Measurements from ENCODE around the gene PSMA7. TPM values are rescaled to one million over a fixed set of nuclear protein-coding genes. Genes with fewer than 3 reads are reported as not detected.

PSMA7 gene
- total and polyA plus RNA-seq, 8 donors = 119 to 280 (median 194) TPM

DNA sequence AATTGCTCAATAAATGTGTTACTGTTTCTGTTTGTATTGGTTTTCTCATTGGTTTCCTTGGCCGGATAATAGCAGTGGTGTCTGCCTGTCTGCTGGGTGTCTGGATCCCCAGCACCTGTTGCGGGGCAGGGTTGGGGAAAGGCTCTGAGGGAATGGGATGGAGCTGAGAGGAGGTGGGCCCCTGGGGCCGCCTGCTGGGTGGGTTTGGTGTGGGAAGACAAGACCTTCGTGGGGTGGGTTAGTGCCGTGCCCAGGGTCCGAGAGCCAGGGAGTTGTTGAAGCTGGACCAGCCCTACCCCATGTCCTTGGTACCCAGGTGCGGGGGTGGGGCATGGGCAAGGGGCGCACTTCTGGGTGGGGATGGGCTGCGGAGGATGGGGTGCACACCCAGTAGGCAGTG lies 4.3 kb upstream of the PSMA7 start:
- Histone ChIP-seq H3K4me3 (no peak overlapping the region), H3K4me1 (peaks cover 11 to 63% (median 32%) of the 10 kb centered on the region in 4 donors), H3K27ac (no peak overlapping the region), H3K27me3 (no peaks in the 10 kb centered on the region), H3K36me3 (peaks cover 0 to 6% (median 2%) of the 10 kb centered on the region in 4 donors), H3K9me3 (no peaks in the 10 kb centered on the region)
- TF ChIP-seq EP300 (IDR thresholded peaks at IDR 0.05) (no peak), CTCF (IDR thresholded peaks at IDR 0.05) (no peak), POLR2AphosphoS5 (IDR thresholded peaks at IDR 0.05) (no peak), POLR2A (IDR thresholded peaks at IDR 0.05) (no peak)
- intact Hi-C loops (cut with DNase I; ENCODE audit: low total_unique reads) = no loop called here
- no peak for DNase-seq
- WGBS, 5 donors = 94 to 97% (median 96%) methylated on average over 9 of the region's 9 CpGs

GRCh38 chr20:62147125-62147524 lies 3.9 kb upstream of the PSMA7 start:
- Histone ChIP-seq H3K4me3 (no peak overlapping the region), H3K36me3 (peaks cover 0 to 2% (median under 1%) of the 10 kb centered on the region in 4 donors), H3K27ac (no peak overlapping the region), H3K4me1 (peaks cover 11 to 64% (median 34%) of the 10 kb centered on the region in 4 donors), H3K27me3 (no peaks in the 10 kb centered on the region), H3K9me3 (no peaks in the 10 kb centered on the region)
- intact Hi-C loops (cut with DNase I; ENCODE audit: low total_unique reads) = no loop called here
- TF ChIP-seq EP300 (IDR thresholded peaks at IDR 0.05) = no peak
- no peak for TF ChIP-seq POLR2AphosphoS5 (IDR thresholded peaks at IDR 0.05)
- no peak for TF ChIP-seq POLR2A (IDR thresholded peaks at IDR 0.05)
- no peak for TF ChIP-seq CTCF (IDR thresholded peaks at IDR 0.05)
- DNase-seq = no peak
- 82 to 99% (median 94%) methylated on average over 4 to 6 of the region's 6 CpGs for WGBS, 5 donors

DNA sequence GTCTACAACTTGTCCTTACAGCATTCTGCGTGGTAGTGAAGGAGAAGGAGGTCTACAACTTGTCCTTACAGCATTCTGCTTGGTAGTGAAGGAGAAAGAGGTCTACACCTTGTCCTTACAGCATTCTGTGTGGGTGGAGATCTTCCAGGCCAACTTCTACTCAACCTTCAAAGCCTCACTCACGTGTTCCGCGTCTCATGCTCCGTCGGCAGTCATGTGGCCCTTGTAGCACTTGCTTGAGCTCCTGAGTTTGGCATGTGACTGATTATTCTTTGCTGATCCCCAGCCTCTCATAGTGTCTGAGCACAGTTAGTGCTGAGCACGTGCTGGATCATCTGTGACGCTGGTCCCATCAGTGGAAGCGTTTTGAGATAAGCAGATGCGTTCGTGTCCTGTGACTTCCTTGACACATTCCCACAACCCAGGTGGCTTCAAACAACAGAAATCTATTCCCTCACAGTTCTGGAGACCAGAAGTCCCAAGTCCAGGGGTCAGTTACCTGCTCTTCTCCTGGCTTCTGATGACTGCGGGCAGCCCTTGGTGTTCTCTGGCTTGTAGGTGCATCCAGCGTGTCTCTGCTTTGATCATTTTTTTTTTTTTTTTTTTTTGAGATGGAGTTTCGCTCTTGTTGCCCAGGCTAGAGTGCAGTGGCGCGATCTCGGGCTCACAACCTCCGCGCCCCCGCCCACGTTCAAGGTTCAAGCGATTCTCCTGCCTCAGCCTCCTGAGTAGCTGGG lies 3.0 kb upstream of the PSMA7 start:
- Histone ChIP-seq H3K9me3 (no peaks in the 10 kb centered on the region), H3K4me3 (no peak overlapping the region), H3K27ac (no peak overlapping the region), H3K4me1 (peaks cover 20 to 70% (median 44%) of the 10 kb centered on the region in 4 donors), H3K36me3 (no peaks in the 10 kb centered on the region), H3K27me3 (no peaks in the 10 kb centered on the region)
- TF ChIP-seq POLR2A (IDR thresholded peaks at IDR 0.05) (no peak), POLR2AphosphoS5 (IDR thresholded peaks at IDR 0.05) (no peak), CTCF (IDR thresholded peaks at IDR 0.05) (no peak), EP300 (IDR thresholded peaks at IDR 0.05) (no peak)
- intact Hi-C loops (cut with DNase I; ENCODE audit: low total_unique reads) = no loop called here
- WGBS, 5 donors = 93 to 95% (median 93%) methylated on average over 22 of the region's 22 CpGs
- DNase-seq = no peak

DNA sequence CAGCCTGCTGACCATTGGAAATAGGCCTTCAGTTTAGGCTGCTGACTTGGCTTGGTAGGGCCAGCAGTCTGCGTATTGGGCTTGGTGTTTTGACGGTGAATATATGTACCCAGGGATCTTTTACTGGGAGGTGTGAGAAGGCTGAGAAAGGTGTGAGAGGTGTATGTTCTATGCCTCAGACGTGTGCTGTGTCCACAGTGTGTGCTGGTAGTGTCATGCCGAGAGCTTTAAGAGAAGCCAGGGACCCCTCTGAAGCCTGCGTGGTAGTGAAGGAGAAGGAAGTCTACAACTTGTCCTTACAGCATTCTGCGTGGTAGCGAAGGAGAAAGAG lies 2.5 kb upstream of the PSMA7 start:
- H3K27me3 ChIP-seq = no peaks in the 10 kb centered on the region
- no peak overlapping the region for H3K4me3 ChIP-seq
- no peaks in the 10 kb centered on the region for H3K9me3 ChIP-seq
- H3K27ac ChIP-seq = no peak overlapping the region
- TF ChIP-seq POLR2A (IDR thresholded peaks at IDR 0.05) (no peak), EP300 (IDR thresholded peaks at IDR 0.05) (no peak), CTCF (IDR thresholded peaks at IDR 0.05) (no peak), POLR2AphosphoS5 (IDR thresholded peaks at IDR 0.05) (no peak)
- H3K36me3 ChIP-seq = peaks cover 0 to 1% (median under 1%) of the 10 kb centered on the region in 4 donors
- H3K4me1 ChIP-seq = peaks cover 25 to 70% (median 49%) of the 10 kb centered on the region in 4 donors
- intact Hi-C loops (cut with DNase I; ENCODE audit: low total_unique reads) = no loop called here
- no peak for DNase-seq
- WGBS, 5 donors = 92 to 96% (median 94%) methylated on average over 7 of the region's 7 CpGs

Data from stomach (tissue), 9 donors.